ENCODE measurements around the gene CES2. TPM values are rescaled to one million over a fixed set of nuclear protein-coding genes. Genes with fewer than 3 reads are reported as not detected.

Gene CES2
- total RNA-seq, 1 experiment from 2014 or later = 37.6 TPM

GRCh38 chr16:66946541-66946940, 11.2 kb downstream of the CES2 start:
- no TSS peak for BruUV-seq (replicated peaks)
- CTCF ChIA-PET = no interaction called here
- peaks cover 6% of the 10 kb centered on the region for H3K9me3 ChIP-seq (ENCODE audit: low read depth, low read length, poor library complexity, severe bottlenecking)
- H3K4me1 ChIP-seq (ENCODE audit: insufficient read depth, low read length, poor library complexity, severe bottlenecking) = no peaks in the 10 kb centered on the region
- peaks cover 18% of the 10 kb centered on the region for H3K36me3 ChIP-seq (ENCODE audit: insufficient read depth, low read length, poor library complexity, severe bottlenecking)
- no peak overlapping the region for H3K27ac ChIP-seq (ENCODE audit: low read depth, low read length, poor library complexity, severe bottlenecking)
- DNase-seq (ENCODE audit: low spot score) = no peak
- H3K4me3 ChIP-seq (ENCODE audit: low read depth, low read length, poor library complexity, severe bottlenecking) = no peak overlapping the region
- POLR2A ChIA-PET (ENCODE audit: low non-redundant PET) = no interaction called here
- no peaks in the 10 kb centered on the region for H3K27me3 ChIP-seq (replicated peaks; ENCODE audit: insufficient read depth, low read depth, low read length, poor library complexity)
- intact Hi-C loops (cut with micrococcal nuclease; ENCODE audit: unreplicated experiment) = loop anchor here (5.0 kb wide), 1 partner anchor 49 kb away; no protein-coding TSS in a partner anchor
- TF ChIP-seq CTCF (conservative IDR thresholded peaks at IDR 0.05; ENCODE audit: low read depth, low read length) (no peak), EZH2 (IDR thresholded peaks at IDR 0.05; ENCODE audit: borderline replicate concordance, low read depth, low read length, poor library complexity, severe bottlenecking) (no peak)

GRCh38 chr16:66946974-66947301, 11.6 kb downstream of the CES2 start:
- Histone ChIP-seq H3K27ac (ENCODE audit: low read depth, low read length, poor library complexity, severe bottlenecking) (no peak overlapping the region), H3K4me3 (ENCODE audit: low read depth, low read length, poor library complexity, severe bottlenecking) (no peak overlapping the region), H3K4me1 (ENCODE audit: insufficient read depth, low read length, poor library complexity, severe bottlenecking) (no peaks in the 10 kb centered on the region), H3K36me3 (ENCODE audit: insufficient read depth, low read length, poor library complexity, severe bottlenecking) (peaks cover 14% of the 10 kb centered on the region), H3K9me3 (ENCODE audit: low read depth, low read length, poor library complexity, severe bottlenecking) (peaks cover 7% of the 10 kb centered on the region), H3K27me3 (replicated peaks; ENCODE audit: insufficient read depth, low read depth, low read length, poor library complexity) (no peaks in the 10 kb centered on the region)
- intact Hi-C loops (cut with micrococcal nuclease; ENCODE audit: unreplicated experiment) = loop anchor here (5.0 kb wide), 1 partner anchor 50 kb away; no protein-coding TSS in a partner anchor
- ChIA-PET CTCF (interaction anchor here (1.0 kb wide), 1 partner anchor 208 kb away, joined by 3 read pairs; no protein-coding TSS in a partner anchor), POLR2A (ENCODE audit: low non-redundant PET) (no interaction called here)
- TF ChIP-seq CTCF (conservative IDR thresholded peaks at IDR 0.05; ENCODE audit: low read depth, low read length) = no peak
- BruUV-seq (replicated peaks) = no TSS peak
- DNase-seq (ENCODE audit: low spot score) = no peak

GRCh38 chr16:66947302-66948065, 12.2 kb downstream of the CES2 start:
- Histone ChIP-seq H3K4me1 (ENCODE audit: insufficient read depth, low read length, poor library complexity, severe bottlenecking) (no peaks in the 10 kb centered on the region), H3K9me3 (ENCODE audit: low read depth, low read length, poor library complexity, severe bottlenecking) (peaks cover 7% of the 10 kb centered on the region), H3K27ac (ENCODE audit: low read depth, low read length, poor library complexity, severe bottlenecking) (no peak overlapping the region), H3K4me3 (ENCODE audit: low read depth, low read length, poor library complexity, severe bottlenecking) (peak overlapping the region; percentile 52), H3K27me3 (replicated peaks; ENCODE audit: insufficient read depth, low read depth, low read length, poor library complexity) (no peaks in the 10 kb centered on the region), H3K36me3 (ENCODE audit: insufficient read depth, low read length, poor library complexity, severe bottlenecking) (peaks cover 10% of the 10 kb centered on the region)
- peak; percentile 92 for DNase-seq (ENCODE audit: low spot score)
- TF ChIP-seq EZH2 (IDR thresholded peaks at IDR 0.05; ENCODE audit: borderline replicate concordance, low read depth, low read length, poor library complexity, severe bottlenecking) = no peak
- peak; percentile 94 for TF ChIP-seq CTCF (conservative IDR thresholded peaks at IDR 0.05; ENCODE audit: low read depth, low read length)
- ChIA-PET CTCF (interaction anchor here (0.5 to 1.0 kb wide), 2 partner anchors 80 to 208 kb away, joined by 3 to 11 read pairs; no protein-coding TSS in a partner anchor), POLR2A (ENCODE audit: low non-redundant PET) (no interaction called here)
- intact Hi-C loops (cut with micrococcal nuclease; ENCODE audit: unreplicated experiment) = loop anchor here (5.0 kb wide), 1 partner anchor 50 kb away; no protein-coding TSS in a partner anchor
- BruUV-seq (replicated peaks) = no TSS peak

Measured in A673 (cell line).